NCI-H2171 treated with DMSO at 0.1 percent for 48 hours (cell line): ENCODE data around the gene ZCCHC17.

ENCODE experiments used
- DNase-seq: peaks from one replicate; lab custom pipeline; 2025; lab: John Stamatoyannopoulos, UW

The ZCCHC17 gene

GRCh38 chr1:31396633-31397351 is 100.0 kb downstream of the ZCCHC17 start:
- no peak for DNase-seq

DNA sequence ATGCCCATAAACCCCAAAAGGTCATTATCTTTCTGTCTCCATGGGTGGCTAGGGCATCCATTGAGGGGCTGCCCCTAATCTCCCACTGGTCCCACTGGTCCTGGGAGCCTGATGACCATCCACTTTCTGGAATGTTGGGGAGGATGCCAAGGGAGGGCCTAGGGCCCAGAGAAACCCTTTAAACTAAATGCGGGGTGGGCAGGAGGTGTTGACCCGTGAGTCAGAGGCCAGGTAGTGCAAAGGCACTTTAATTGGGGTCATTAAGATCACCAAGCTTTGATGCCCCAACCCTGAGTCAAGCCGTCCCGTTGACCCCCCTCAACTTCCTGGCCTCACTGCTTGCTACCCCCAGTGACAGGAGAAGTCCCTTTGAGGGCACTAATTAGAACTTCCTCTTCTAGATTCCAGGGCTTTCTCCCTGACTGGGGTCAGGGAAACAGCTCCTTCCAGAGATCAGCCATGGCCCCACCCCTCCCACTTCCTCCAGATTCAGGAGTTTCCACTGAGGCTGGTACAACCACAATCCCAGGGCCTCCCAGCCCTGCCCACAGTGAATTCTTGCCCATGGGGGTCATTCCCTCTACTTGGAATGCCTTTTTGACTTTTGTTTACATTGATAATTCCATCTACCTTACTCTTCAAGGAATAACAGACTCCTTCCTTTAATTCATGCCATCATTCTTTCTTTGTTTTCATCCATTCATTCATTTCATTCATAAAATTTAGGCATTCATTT is 100.7 kb downstream of the ZCCHC17 start:
- no peak for DNase-seq

DNA sequence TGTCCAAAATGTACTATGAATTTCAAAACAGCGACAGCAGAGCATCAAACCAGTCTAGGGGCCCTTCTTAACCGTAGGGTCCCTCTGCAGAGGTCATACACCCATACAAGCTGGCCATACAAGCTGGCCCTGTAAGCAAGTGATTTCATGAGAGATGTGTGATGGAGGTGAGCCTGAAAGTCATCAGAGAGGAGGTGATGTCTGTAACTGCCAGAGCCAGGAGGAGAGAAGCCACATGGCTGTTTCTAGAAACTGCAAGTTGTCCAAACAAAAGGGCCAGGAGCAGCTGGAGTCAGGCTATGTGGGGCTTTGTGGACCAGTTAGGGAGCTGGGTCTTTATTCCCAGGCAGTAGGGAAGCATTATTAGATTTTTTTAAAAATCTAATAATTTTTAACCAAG is 101.4 kb downstream of the ZCCHC17 start:
- peak; percentile 8 for DNase-seq

GRCh38 chr1:31399976-31400375 is 103.1 kb downstream of the ZCCHC17 start:
- DNase-seq = peak; percentile 60

DNA sequence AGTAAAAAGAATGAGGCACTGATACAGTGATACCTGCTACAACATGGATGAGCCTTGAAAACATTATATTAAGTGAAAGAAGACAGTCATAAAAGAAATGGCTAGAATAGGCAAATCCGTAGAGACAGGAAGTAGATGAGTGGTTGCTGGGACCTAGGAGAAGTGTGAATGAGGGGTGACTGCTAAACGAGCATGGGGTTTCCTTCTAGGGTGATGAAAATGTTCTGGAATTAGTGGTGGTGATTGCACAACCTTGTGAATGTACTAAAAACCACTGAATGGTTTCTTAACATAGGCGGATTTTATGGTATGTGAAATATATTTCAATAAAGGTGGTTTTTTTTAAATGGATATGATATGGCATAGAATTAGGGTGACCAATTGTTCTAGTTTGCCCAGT is 103.6 kb downstream of the ZCCHC17 start:
- no peak for DNase-seq

DNA sequence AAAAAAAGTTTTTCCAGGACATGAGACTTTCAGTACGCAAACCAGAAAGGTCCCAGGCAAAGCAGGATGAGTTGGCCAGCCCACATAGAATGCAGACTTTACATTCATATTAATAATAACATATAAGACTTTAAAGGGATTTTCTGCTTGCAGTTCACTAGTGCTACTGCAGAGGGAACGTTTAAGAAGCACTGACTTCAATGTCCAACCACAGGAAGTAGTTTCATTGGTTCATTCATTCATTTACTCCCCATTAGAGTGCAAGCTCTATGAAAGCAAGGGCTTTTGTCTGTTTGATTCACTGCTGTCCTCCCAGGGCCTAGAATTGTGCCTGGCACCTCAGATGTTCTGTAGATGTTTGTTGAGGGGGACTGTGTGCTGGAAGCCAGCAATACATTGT is 104.4 kb downstream of the ZCCHC17 start:
- DNase-seq = no peak

DNA sequence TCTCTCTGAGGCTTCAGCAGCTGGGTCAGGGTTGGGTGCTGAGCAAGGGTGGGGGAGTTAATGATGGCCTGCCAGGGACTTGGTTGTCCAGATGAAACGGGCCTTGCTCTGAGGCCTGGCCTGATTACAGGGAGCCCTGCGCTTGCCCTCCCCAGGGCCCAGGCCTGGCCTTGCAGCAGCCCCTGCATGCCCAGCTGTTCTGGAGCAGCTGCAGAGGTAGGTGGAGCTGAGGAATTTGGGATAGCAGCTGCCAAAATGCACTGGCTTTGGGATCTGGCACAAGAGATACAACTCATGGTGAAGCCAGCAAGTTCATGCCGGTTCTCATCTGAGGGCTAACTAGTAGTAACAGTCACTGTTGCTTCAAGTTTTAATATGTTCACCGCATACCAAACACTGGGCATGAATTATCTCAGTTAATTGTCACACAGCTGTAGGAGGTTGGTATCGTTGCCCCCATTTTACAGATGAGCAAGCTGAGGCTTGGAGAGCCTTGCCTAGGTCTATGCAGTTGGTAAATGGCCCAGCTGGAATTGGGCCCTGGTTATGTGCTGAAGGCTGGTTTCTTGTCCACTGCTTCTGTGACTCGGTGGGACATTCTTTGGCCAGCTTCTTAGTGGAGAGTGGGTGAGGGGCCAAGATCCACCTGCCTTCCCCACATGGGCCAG is 108.9 kb downstream of the ZCCHC17 start:
- no peak for DNase-seq

GRCh38 chr1:31407029-31407626 is 110.3 kb downstream of the ZCCHC17 start:
- DNase-seq = no peak

- DNase-seq = no peak
Measured at GRCh38 chr1:31408788-31409318, 112.0 kb downstream of the ZCCHC17 start.

- no peak for DNase-seq
Measured at GRCh38 chr1:31409946-31410858, 113.4 kb downstream of the ZCCHC17 start.

- DNase-seq = no peak
Measured at GRCh38 chr1:31410871-31411270, 114.0 kb downstream of the ZCCHC17 start.

- DNase-seq = peak; percentile 24
Measured at GRCh38 chr1:31412205-31412604, 115.4 kb downstream of the ZCCHC17 start.

DNA sequence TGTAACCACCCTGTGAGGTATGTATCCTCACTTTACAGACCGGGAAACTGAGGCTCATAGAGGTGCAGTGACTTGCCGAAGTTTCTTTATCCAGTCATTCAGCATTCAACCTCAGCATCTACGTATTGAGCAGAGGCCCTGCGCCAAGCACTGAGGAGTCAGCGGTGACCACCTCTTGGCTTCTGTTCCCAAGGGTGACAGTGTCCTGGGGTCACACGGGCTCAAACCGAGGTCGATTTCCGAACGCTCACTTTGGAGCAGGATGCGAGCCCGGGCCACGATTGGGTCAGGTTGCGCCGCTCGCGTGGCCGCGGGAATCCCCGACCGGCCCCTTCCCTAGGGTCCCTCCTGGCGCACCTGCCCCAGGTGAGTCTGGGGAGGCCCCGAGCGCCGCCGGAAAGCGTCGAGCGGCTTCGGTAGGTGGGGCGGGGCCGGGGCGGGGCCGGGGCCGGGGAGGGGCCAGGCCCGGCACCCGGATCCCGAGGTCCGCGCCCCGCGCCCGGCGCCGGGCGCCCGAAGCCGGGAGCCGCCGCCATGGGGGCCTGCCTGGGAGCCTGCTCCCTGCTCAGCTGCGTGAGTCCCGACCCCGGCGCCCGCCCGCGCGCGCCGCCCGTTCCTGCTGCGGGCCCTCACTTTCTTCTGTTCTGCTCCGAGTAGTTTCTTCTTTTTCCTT is 116.0 kb downstream of the ZCCHC17 start, which contains the start of gene SERINC2:
TSS of gene SERINC2 (plus strand) at position 482 of the 673 bp plus-strand sequence. CDS start at position 535, 53 bp downstream.
- peak; percentile 56 for DNase-seq

- peak; percentile 55 for DNase-seq
Measured at GRCh38 chr1:31413405-31414001, 116.7 kb downstream of the ZCCHC17 start.
